B cell (primary cell): ENCODE data around the gene EGR2. TPM values are rescaled to one million over a fixed set of nuclear protein-coding genes. Genes with fewer than 3 reads are reported as not detected.

Experiments used
- ATAC-seq: fragments of 200-7000 bp; cut with Tn5 transposase; one replicate; pipeline ENCODE4 v1.10.0; 2021; ENCODE audit warnings: low read depth, mild to moderate bottlenecking, moderate number of reproducible peaks, moderate library complexity
- CTCF ChIA-PET: fragments of 350-600 bp; sonication (Branson Sonifier 250); formaldehyde crosslinking; loops from one replicate; lab custom pipeline; 2021; ENCODE audit warnings: antibody characterized with exemption, inconsistent platforms; lab: Charles Lee
- POLR2A ChIA-PET: fragments of 350-600 bp; sonication (Branson Sonifier 250); formaldehyde crosslinking; loops from one replicate; lab custom pipeline; 2021; ENCODE audit warnings: antibody characterized with exemption; lab: Charles Lee
- DNase-seq: peaks from one replicate; pipeline ENCODE4 v3.0.0; 2013
- H2AFZ ChIP-seq: 2 replicates; pipeline ENCODE4 v1.6.1; 2012; ENCODE audit warnings: mild to moderate bottlenecking, low read depth, low read length; ENCODE audit not compliant: insufficient read depth, poor library complexity, severe bottlenecking
- H3K27ac ChIP-seq, 2 donors: 1 replicate in 1 of 2; 2 replicates in 1 of 2; pipeline ENCODE4 v1.5.1; 2012 to 2013; ENCODE audit warnings: low read length in 2 of 2, mild to moderate bottlenecking in 2 of 2, moderate library complexity in 1 of 2
- H3K27me3 ChIP-seq, 4 experiments: fragments of 200-600 bp in 1 of 4; sonication (generic) in 1 of 4; replicated peaks in 1 of 4; 1 replicate in 2 of 4; 2 replicates in 2 of 4; pipeline versions ENCODE4 v1.6.1 to v1.7.0; 2013 to 2016; ENCODE audit warnings: low read length in 3 of 4, mild to moderate bottlenecking in 2 of 4, mixed read lengths in 1 of 4, moderate library complexity in 1 of 4; ENCODE audit not compliant: insufficient read depth in 4 of 4, control insufficient read depth in 3 of 4; ENCODE audit errors: control extremely low read depth in 1 of 4
- H3K36me3 ChIP-seq, 2 experiments: replicated peaks in 1 of 2; 1 replicate in 1 of 2; 2 replicates in 1 of 2; pipeline versions ENCODE4 v1.6.1 to v1.7.1; 2013; ENCODE audit warnings: low read length in 1 of 2; ENCODE audit not compliant: insufficient read depth in 2 of 2, control insufficient read depth in 1 of 2; ENCODE audit errors: control extremely low read depth in 1 of 2, extremely low read depth in 1 of 2
- H3K4me1 ChIP-seq, 2 donors: fragments of 200-600 bp in 1 of 2; sonication (generic) in 1 of 2; 1 replicate in 1 of 2; 2 replicates in 1 of 2; pipeline versions ENCODE4 v1.5.1 to v1.6.1; 2013 to 2017; ENCODE audit warnings: low read length in 2 of 2; ENCODE audit not compliant: control insufficient read depth in 2 of 2, insufficient read depth in 2 of 2
- H3K4me2 ChIP-seq: replicated peaks from 2 replicates; pipeline ENCODE3; 2012; ENCODE audit warnings: mild to moderate bottlenecking, low read depth, low read length; ENCODE audit not compliant: poor library complexity, severe bottlenecking
- H3K4me3 ChIP-seq, 5 experiments: fragments of 200-600 bp in 1 of 5; sonication (generic) in 1 of 5; 1 replicate in 3 of 5; 2 replicates in 2 of 5; pipeline versions ENCODE4 v1.5.1 to v1.7.0; 2011 to 2016; ENCODE audit warnings: low read length in 4 of 5, mild to moderate bottlenecking in 4 of 5, low read depth in 2 of 5, control low read depth in 1 of 5, moderate library complexity in 1 of 5; ENCODE audit not compliant: insufficient read depth in 1 of 5; ENCODE audit errors: control extremely low read depth in 1 of 5, extremely low read depth in 1 of 5
- H3K79me2 ChIP-seq: fragments of 200-600 bp; sonication (generic); one replicate; pipeline ENCODE4 v1.6.0; 2016; ENCODE audit warnings: low read length; ENCODE audit not compliant: control insufficient read depth, insufficient read depth
- H3K9ac ChIP-seq: fragments of 200-600 bp; sonication (generic); 2 replicates; pipeline ENCODE4 v1.6.1; 2017; ENCODE audit warnings: mild to moderate bottlenecking, low read length, moderate library complexity
- H3K9me3 ChIP-seq, 3 donors: one replicate each; pipeline versions ENCODE4 v1.6.1 to v1.7.1; 2013; ENCODE audit warnings: low read length in 2 of 3; ENCODE audit not compliant: control insufficient read depth in 2 of 3, insufficient read depth in 1 of 3; ENCODE audit errors: control extremely low read depth in 1 of 3
- H4K20me1 ChIP-seq: 2 replicates; pipeline ENCODE4 v1.6.0; 2012; ENCODE audit warnings: mild to moderate bottlenecking, low read length; ENCODE audit not compliant: insufficient read depth, control insufficient read depth, poor library complexity, severe bottlenecking
- H3K27ac Mint-ChIP-seq: one replicate; pipeline ENCODE4 v1.8.0; 2021; ENCODE audit warnings: mixed read lengths
- H3K27me3 Mint-ChIP-seq: one replicate; pipeline ENCODE4 v1.8.0; 2021; ENCODE audit warnings: mixed read lengths
- H3K4me1 Mint-ChIP-seq: one replicate; pipeline ENCODE4 v1.8.0; 2021; ENCODE audit warnings: mixed read lengths
- H3K4me3 Mint-ChIP-seq: one replicate; pipeline ENCODE4 v1.8.0; 2021; ENCODE audit warnings: mixed read lengths
- H3K9me3 Mint-ChIP-seq: one replicate; pipeline ENCODE4 v1.8.0; 2022; ENCODE audit warnings: mixed read lengths; ENCODE audit not compliant: insufficient read depth
- EZH2 ChIP-seq: IDR thresholded peaks from 2 replicates; pipeline ENCODE4 v1.6.1; 2012; ENCODE audit warnings: borderline replicate concordance, low read depth, mild to moderate bottlenecking, moderate library complexity, low read length; ENCODE audit not compliant: insufficient read depth, poor library complexity, severe bottlenecking
- WGBS: methylation state at CpG from one replicate; pipeline ENCODE4 v1.1.5; 2013; ENCODE audit warnings: missing lambda C conversion rate; ENCODE audit not compliant: insufficient coverage; 5-methylcytosine and 5-hydroxymethylcytosine counted together
- intact Hi-C: fragments of 100-400 bp; cut with micrococcal nuclease; formaldehyde crosslinking; loops from one replicate; pipeline ENCODE4 v1.10.0; 2022
- polyA plus RNA-seq: library from polyadenylated mRNA; depleted of rRNA; stranded (reverse); fragments of >200 nt; gene quantifications from 2 replicates; pipeline ENCODE4 v1.2.3, GENCODE V29; 2012
- total RNA-seq, 2 donors: library from RNA; stranded (reverse); fragments of 120-200 nt in 1 of 2; gene quantifications; 1 replicate in 1 of 2; 2 replicates in 1 of 2; pipeline versions ENCODE4 v1.2.3 to v1.2.4, GENCODE V29; 2013 to 2022
- TF ChIP-seq, protein P1 (sequence below): fragments of 200-600 bp; IDR thresholded peaks from one replicate; pipeline ENCODE4 v1.8.0; 2022; ENCODE audit warnings: antibody characterized with exemption, mild to moderate bottlenecking

The EGR2 gene
- total and polyA plus RNA-seq, 2 donors (not counting 1 experiment from before 2014, with no cell fraction given) = 6.3 to 10.9 TPM

DNA sequence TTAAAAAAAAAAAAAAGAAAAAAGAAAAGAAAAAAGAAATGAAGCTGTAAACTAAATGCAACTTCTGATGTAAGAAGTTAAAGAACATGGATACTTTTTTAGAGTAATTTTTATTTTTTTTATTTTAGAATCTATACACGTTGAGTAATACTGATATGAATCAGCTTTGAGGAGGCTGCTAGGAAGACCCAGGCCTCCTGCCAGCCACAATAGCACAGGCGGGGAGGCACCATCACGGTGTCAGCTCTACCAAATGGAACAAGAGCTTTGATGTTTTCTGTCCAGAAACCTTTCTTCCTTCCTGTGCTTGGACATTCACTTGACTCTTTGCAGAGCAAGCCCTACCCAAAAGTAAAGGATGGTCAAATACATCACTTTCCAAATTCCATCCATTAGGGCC, 45.3 kb upstream of the EGR2 start:
- CTCF ChIA-PET = no interaction called here
- 100% methylated on average over 1 of the region's 3 CpGs for WGBS

DNA sequence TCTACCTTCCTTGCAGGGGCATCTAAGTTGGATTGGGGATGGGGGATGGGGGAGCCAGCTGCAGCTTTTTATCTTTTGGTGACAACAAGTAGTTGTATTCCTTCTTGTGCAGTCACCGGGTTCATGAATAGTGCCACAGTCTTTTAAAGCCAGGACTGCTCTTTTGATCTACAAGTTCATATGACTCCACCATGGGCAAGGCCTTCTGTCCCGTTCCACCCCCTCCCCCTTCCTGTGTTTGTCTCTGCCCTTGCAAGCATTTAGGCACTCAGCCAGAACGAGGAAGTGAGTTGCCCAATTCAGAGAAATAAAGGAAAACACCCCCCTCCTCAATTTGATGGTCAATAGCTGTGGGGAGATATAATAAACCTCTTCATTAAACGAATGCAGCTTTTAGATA, 44.8 kb upstream of the EGR2 start:
- no peak for ATAC-seq
- CTCF ChIA-PET = no interaction called here
- no peak overlapping the region for H3K27ac Mint-ChIP-seq

More for the DNA sequence above, 45.3 kb upstream of the EGR2 start:
- Histone ChIP-seq H3K9ac (no peak overlapping the region), H3K36me3 (no peaks in the 10 kb centered on the region), H3K79me2 (no peaks in the 10 kb centered on the region), H3K4me2 (no peak overlapping the region), H3K27ac (no peak overlapping the region), H4K20me1 (no peaks in the 10 kb centered on the region), H2AFZ (no peak overlapping the region), H3K9me3 (no peaks in the 10 kb centered on the region), H3K27me3 (no peaks in the 10 kb centered on the region), H3K4me3 (no peak overlapping the region), H3K4me1 (peaks cover 5 to 8% of the 10 kb centered on the region in 2 donors)
- no peak overlapping the region for H3K27ac Mint-ChIP-seq
- no peak for TF ChIP-seq EZH2
- TF ChIP-seq, protein P1, sequence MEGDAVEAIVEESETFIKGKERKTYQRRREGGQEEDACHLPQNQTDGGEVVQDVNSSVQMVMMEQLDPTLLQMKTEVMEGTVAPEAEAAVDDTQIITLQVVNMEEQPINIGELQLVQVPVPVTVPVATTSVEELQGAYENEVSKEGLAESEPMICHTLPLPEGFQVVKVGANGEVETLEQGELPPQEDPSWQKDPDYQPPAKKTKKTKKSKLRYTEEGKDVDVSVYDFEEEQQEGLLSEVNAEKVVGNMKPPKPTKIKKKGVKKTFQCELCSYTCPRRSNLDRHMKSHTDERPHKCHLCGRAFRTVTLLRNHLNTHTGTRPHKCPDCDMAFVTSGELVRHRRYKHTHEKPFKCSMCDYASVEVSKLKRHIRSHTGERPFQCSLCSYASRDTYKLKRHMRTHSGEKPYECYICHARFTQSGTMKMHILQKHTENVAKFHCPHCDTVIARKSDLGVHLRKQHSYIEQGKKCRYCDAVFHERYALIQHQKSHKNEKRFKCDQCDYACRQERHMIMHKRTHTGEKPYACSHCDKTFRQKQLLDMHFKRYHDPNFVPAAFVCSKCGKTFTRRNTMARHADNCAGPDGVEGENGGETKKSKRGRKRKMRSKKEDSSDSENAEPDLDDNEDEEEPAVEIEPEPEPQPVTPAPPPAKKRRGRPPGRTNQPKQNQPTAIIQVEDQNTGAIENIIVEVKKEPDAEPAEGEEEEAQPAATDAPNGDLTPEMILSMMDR = no peak
- POLR2A ChIA-PET = no interaction called here
- ATAC-seq = no peak
- intact Hi-C loops = no loop called here
- DNase-seq = no peak
- no peaks in the 10 kb centered on the region for H3K9me3 Mint-ChIP-seq
- no peaks in the 10 kb centered on the region for H3K27me3 Mint-ChIP-seq
- no peak overlapping the region for H3K4me3 Mint-ChIP-seq
- H3K4me1 Mint-ChIP-seq = peaks cover 12% of the 10 kb centered on the region

More for the DNA sequence above, 44.8 kb upstream of the EGR2 start:
- POLR2A ChIA-PET = no interaction called here
- no peaks in the 10 kb centered on the region for H3K36me3 ChIP-seq
- no peaks in the 10 kb centered on the region for H3K9me3 ChIP-seq
- no peaks in the 10 kb centered on the region for H4K20me1 ChIP-seq
- H3K4me2 ChIP-seq = no peak overlapping the region
- peaks cover 5 to 8% of the 10 kb centered on the region in 2 donors for H3K4me1 ChIP-seq
- no peak overlapping the region for H3K27ac ChIP-seq
- H3K9me3 Mint-ChIP-seq = no peaks in the 10 kb centered on the region
- no peaks in the 10 kb centered on the region for H3K27me3 ChIP-seq
- no peak for DNase-seq
- no peak overlapping the region for H3K4me3 Mint-ChIP-seq
- no peaks in the 10 kb centered on the region for H3K79me2 ChIP-seq
- no peak overlapping the region for H3K4me3 ChIP-seq
- intact Hi-C loops = no loop called here
- H3K27me3 Mint-ChIP-seq = no peaks in the 10 kb centered on the region
- H3K4me1 Mint-ChIP-seq = peaks cover 12% of the 10 kb centered on the region
- 11% methylated on average over 2 of the region's 4 CpGs for WGBS
- H2AFZ ChIP-seq = no peak overlapping the region
- H3K9ac ChIP-seq = no peak overlapping the region
- no peak for TF ChIP-seq EZH2
- TF ChIP-seq, protein P1 = no peak
